GM21381 (cell line): Measurements from ENCODE around the gene HIVEP3.

Source experiments
- ATAC-seq: cut with Tn5 transposase; IDR thresholded peaks from one replicate; pipeline ENCODE4 v1.9.1; 2021; ENCODE audit warnings: mild to moderate bottlenecking, moderate library complexity; ENCODE audit not compliant: unreplicated experiment

The HIVEP3 gene

DNA sequence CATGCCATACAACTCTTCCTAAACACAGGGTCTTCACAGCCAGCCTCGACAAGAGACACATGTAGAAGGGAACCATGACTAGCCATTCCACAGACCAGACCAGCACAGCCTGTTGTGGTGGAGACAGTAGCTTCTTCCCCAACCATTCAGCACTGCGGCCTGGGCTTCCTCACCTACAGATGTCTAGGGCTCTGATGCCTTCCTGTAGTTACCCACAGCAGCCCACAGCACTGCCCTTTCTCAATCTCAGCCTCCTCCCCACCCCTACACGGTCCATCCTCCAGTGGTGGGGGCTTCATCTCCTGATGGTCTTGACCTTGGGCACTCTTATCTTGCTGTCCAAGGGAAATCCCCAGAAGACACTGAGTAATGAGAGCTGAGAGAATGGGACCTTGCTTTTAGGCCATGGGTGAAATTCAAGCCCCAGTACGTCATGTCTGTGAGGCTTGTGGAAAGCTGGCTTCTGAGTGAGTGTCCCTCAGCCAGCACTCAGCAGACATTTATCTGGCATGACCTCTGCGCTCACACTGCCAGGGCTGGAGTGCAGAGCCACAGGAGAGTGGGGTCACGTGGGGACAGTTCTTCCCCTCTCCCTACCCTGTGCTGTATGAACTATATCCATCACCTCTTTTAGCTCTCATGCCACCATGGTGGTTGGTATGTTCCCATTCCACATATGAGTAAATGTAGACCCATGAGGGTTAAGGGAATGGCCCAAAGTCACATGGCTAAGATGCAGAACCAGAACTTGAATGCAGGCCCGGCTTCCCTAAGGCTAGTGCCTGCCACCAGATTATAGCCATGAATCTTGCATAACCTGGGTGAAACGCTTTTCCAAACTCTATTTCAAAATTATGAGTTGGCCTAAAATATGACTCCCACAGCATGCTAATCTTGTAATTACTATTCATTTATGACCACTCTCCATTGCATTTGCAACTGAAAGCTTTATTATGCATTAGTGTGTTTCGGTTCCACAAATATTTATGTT, 104.7 kb downstream of the HIVEP3 start:
- ATAC-seq, result no peak

DNA sequence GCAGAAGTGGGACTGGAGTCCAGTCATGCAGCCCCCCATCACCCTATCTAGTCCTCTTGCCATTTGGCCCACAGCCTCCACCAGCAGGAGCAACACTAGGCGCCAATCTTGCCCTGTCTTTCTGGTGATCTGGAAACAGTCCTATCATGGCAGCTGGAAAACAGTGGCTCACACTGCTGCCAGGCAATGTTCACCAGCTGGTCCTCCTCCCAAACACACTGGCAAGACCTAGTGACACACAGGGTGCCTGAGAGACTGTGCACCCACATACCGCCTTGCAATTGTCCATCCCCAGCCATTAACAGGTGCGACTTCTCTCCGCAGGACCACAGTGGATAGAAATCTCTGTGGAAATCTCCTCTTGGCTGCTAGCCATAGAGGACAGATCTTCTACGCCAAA, 105.5 kb downstream of the HIVEP3 start:
- ATAC-seq, result no peak

DNA sequence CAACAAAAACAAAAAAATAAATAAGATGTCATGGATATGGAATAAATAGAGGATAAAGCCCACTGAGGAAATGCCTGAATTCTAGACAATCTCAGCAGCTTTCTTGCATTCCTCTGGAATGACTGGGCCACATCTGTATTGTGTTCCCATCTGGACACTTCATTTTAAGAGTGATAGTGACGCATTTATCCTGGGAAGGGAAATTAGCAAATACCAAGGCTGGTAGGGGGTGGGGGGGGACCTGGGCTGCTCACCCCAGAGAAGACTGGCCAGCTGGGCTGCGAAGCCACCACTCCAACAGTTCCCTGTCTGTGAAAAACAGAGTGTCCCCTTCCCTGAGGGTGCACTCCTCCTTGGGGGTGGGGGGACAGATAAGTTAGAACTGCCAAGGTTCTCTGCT, 106.3 kb downstream of the HIVEP3 start:
- no peak for ATAC-seq

DNA sequence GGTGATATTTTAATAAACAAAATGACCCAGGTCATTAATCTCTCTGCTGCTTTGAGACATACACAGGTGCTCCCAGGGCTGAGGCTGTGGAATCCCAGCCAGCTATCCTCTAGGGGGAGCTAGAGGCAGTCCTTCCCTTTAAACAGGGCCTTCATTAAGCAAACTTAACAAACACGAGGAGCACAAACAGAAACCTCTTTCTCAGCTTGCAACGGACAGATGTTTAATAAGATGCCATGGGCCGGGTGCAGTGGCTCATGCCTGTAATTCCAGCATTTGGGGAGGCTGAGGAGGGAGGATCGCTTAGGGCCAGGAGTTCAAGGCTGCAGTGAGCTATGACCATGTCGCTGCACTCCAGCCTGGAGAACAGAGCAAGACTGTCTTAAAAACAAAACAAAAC, 106.7 kb downstream of the HIVEP3 start:
- ATAC-seq, result no peak

DNA sequence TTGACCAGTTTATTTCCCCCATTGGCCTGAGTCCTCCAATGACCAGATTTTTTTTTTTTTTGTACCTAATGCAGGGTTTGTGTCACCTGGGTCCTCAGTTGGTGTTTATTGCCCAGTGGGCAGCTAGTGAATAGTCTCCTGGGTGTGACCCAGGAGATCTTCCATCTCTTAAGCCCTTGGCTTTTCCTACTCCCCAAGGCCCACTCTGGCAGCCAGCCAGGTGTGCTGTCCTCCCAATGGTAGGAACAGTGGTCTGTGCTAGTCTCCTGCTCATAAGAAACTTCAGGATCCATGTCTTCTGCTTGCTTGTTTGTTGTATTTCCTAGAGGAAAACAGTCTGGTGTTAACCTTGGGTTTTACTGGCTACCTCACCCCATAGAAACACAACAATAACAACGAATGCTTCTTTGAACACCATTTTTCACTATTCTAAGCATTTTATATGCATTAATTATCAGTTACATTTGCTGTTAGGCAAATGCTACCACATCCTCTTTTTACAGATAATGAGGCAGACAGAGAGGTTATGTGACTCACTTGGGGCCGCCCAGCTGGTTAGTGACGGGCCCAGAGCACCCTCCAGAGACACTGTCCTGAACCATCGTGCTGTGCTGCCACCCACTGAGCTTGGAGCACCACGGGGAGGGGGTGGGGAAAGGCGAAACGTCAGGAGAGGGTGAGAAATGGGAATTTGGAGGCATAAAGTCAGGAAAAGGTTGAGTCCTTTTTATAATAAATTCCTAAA, 107.5 kb downstream of the HIVEP3 start:
- ATAC-seq, result no peak

DNA sequence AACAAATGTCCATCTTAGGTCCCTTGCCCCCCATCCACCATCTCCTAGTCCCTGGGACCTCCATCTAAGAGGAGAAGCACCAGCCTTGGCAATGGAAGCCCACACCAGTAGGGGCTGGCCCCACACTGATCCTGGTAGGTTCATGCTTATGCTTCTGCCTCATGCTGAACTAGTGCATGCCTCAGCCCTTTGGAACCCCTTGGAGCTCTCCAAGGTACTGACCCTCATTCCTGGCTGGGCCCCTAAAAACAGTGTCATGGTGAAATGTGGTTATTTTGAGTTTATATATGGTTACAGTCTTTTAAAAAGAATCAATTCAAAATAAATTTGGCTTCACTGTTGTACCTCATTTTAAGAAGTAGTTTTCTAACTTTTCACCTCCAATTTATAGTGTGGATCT, 108.3 kb downstream of the HIVEP3 start:
- no peak for ATAC-seq

DNA sequence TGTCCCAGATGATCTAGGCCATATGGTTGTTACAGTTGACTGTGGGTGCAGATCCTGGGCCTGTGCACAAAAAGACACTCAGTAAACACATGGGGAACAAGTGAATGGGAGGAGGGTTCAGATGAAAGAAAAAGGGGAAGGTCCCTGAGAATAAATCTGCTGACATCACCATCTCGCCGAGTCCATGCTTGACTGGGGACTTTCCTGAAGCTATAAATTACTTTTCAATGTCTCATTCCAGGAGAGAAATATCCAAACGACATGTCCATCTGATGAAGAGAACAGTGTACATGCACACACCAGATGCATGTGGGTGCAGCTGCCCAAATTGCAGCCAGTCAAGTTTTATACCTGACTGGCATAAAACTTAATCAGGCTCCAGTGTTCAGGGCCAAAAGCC, 109.0 kb downstream of the HIVEP3 start:
- no peak for ATAC-seq

DNA sequence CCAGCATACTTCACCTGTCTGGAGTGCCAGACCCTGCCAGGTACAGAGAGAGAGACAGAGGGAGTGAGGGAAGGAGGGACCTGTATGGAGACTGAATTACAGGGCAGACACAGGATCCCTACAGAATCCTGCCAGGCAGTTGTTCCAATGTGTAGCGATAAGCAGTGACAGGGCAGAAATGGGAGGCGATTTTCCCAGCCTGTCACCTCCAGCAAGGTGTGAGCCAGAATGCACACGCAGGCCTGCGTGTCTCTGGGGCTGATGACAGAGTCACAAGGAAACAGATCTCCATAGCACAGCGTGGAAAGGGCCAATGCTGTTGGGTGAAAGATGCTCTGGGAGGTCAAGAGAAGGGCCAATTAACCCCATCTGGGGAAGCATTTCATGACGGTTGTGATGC, 111.3 kb downstream of the HIVEP3 start:
- no peak for ATAC-seq

DNA sequence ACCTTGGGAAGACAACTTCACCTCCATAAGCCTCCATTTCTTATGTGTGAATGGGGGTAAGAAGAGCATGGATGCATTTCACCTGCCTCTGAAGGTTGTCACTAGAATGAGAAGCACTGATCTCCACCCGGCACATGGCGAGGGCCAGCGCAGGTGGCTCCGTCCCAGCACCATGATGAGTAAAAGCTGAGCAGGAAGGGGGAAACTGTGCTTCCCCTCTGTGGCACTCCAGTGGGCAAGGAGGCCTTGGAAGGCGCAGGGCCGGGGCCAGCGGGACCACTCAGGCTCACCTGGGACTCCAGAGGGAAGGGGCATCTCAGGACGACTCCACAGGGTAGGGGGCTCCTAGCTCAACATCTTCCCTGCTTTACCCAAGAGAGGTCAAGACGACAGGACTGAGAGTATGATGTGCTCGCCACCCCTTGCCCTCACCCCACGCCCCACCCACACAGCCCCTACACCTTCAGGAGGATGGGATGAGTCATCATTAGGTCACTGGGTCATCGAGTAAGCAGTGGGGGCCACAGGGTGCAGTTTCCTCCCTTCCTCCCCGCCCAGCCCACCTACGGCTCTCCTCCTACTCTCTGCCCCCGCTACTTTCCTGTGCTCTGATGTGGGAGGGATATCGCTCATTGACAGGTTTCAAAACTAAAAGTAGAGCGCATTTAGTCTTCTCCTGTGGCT, 112.1 kb downstream of the HIVEP3 start:
- no peak for ATAC-seq

DNA sequence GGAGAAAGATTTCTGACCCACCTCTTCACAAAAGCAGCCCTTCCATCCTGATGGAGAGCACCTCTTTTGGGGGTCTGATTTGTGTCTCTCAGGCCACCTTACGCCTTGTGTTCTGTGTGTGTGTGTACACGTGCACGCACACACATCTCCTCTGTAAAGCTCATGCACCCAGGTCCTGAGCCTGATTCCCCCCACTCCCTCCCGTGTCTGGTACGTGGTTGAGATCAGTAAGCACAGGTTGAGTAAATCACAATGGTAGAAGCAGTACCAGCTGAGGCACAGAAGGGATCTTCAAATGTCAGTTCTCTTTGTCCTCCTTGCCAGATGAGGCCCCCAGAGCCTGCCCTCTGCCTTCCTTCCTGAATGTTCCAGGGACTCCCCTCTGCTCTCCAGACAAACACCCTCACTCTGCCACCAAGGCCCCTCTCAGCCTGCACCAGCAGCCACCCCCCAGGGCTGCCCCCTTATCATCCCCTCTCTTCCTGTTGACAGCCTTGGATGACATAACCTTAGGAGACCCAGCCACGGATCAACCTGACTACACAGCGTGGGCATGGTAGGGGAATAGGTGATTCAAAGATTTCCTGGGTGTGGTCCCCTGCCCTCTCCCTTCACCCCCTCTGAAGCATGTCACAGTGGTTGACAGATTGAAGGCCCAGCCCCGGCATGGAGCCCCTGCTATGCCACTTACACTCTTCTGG, 112.8 kb downstream of the HIVEP3 start:
- ATAC-seq, result no peak

DNA sequence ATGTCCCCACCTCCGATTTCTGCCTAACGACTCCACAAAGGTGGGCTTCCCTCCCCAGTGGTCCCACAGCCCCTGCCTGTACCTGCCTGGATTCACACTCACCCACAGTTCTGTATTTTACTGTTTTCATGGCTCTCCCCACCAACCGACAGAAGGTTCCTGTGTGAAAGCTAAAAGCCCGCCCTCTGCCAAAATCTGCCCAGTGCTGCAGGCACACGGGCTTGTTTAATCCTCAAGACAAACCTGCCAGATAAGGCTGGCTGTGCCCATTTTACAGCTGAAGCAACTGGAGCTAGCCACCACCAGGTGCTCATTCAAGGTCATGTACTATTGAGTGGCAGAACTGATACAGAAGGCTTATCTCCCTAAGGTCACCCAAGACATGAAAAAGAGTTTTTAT, 114.5 kb downstream of the HIVEP3 start:
- no peak for ATAC-seq

DNA sequence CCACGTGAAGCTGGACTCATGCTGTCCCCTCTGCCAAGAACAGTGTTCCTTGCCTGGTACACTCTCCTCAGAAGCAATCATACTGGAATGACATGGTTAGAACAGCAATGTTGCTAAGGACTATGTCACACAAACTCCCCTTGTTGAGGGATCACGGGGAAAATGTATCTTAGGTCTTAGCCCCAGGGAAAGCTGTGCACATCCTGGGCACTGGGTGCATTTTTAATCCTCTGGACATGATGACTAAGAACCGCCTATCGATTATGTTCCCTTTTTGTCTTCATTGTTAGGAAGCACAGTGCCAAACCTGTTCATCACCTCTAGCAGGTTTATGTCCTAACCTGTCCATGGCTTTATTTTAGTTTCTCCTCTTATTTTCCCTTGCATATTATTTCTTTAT, 115.1 kb downstream of the HIVEP3 start:
- no peak for ATAC-seq

DNA sequence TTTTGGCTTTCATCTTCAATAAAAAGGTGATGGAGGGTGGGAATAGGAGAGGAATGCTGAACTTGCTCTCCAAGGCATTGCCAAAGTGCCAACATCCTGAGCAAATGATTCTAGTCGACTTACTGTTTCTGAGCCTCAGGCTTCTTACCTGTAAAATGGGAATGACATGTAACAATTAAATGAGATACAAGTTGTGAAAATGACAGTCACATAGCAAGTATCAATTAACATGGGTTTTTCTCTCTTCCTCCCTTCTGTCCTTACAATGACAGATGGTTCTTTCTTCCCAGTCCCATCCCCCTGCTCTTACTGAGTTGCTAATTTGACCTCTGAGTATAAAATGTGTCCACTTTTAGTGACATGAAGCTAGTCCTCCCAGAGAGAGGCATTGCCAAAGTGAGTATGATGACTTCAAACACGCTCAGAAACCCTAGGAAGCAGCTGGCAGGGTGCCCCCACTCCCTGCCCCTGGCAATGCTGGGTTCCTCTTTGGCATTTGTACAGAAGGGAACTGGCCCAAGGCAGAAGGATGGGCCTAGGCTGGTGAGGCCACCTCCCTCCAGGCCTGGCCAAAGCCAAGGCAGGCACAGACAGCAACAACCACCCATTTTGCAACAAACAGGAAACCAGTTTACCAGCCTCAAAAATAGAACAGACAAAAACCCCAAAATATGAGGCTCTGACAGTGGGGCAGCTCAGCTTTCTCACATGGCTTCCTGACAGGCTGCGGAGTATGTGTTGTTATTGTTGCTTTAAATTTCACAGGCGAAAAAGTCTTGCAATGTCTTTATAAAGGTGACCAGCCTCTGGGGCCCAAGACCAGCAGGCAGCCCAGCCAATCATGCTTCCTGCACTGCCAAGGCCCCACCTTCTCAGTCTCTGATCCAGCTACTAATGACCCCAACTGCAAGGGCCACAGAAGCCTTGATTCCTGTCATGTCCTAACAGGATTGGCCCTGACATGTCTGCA, 115.9 kb downstream of the HIVEP3 start:
- peak; percentile 37 for ATAC-seq

DNA sequence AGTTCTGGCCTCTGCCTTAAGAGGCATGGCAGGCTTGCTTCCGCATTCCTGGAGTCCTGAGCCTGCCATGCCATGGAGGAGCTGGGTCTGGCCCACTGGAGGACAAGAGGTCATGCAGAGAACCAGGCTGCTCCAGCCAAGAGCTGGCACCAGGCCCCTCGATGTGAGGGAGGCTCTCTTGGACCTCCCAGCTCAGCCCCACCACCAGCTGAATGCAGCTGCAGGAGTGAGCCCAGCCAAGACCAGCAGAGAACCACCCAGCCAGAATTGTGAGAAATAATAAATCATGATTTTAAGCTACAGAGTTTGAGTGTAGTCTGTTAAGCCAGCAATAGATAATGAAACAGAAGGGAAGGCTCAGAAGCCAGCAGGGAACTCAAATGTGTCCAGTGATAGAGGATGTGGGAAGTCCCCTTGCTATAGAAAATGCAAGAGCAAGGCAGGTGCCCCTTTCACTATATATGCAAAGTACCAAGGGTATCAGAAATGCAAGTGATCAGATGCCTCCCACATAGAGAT, 118.4 kb downstream of the HIVEP3 start:
- peak; percentile 41 for ATAC-seq

DNA sequence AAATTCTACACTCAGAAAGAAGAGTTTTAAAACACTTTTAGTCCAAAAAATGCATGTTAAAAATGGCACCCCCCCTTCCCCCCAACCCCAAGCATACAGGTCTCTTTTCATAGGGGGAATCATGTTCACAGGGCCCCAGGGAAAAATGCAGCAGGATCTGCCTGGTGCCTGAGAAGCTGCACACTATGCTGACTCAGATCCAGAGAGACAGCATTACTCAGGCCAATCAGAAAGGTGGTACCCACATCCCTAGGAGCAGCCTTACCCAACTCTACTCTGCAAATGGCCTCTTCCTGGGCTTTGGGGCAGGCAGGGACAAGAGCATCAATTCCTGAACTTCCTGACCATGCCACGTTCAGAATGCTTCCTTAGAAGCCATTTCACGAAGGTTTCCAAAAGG, 119.0 kb downstream of the HIVEP3 start:
- no peak for ATAC-seq

DNA sequence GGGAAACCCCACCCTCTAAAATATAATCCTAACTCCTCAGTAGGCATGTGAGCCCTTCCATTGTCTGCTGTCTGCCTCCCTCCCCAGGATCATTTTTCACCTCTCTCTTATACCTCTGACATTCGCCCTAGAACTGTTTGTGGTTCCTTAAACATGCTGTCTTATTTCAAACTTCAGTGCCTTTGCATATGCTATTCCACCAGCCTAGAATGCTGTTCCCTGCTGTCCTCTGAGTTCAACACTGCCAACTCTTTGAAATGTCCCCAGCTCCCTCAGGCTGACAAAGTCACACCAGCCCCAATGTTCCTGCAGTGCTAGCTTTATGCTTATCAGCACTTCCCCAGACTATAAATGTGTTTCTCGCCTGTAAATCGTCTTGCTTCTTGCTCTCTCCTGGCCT, 119.5 kb downstream of the HIVEP3 start:
- ATAC-seq, result no peak

DNA sequence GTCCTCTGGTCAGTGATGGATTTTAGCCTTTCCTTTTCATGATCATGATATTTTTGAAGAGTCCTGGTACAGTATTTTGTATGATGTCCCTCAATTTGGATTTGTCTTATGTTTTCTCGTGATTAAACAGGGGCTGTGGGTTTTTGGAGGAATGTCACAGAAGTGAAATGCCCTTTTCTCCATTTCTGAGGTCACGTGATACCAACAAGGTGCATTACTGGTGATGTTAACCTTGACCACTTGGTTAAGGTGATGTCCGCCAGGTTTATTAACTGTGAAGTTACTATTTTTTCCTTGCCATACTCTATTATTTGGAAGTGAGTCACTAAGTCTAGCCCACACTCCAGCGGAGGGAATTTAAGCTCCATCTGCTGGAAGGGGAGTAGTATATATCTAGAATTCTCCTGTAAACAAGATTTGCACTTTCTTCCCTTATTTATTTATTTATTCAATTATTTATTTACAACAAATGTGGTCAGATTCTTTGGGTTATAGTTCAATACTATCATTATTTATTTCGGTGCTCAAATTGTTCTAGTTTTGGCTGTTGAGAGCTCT, 123.4 kb downstream of the HIVEP3 start:
- ATAC-seq, result no peak

DNA sequence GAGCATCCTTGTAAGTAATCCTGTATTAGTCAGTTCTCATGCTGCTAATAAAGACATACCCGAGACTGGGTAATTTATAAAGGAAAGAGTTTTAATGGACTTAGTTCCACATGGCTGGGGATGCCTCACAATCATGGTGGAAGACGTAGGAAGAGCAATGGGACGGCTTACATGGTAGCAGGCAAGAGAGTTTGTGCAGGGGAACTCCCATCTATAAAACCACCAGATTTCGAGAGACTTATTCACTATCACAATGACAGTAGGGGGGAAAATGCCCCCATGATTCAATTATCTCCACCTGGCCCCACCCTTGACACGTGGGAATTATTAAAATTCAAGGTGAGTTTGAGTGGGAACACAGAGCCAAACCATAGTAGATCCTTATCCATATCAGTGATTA, 124.7 kb downstream of the HIVEP3 start:
- no peak for ATAC-seq

DNA sequence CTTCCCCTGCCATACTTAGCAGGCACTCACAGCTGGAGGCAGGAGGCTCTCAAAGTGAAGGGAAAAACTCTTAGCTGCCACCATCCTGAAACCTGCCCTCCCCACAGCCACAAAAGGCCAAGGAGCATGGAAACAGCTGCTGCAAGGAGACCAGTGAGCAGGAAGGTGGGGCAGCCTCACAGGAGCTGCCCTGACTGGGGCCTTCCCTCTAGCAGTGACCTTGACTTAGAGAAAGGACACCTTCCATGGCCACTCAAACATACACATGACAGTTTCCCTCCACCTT, 126.3 kb downstream of the HIVEP3 start:
- ATAC-seq, result no peak
